A673 (cell line): ENCODE results near the gene ABO.
"Not testable (repeated sequence)": the region's sequence is repeated elsewhere in the genome, so short reads cannot be mapped to it uniquely, and the experiment has no call there.

Experiments used
- CTCF ChIP-seq: fragments of 300-800, 200-600 bp; sonication (generic); conservative IDR thresholded peaks from 2 replicates; pipeline ENCODE4 v1.5.1; 2017; ENCODE audit warnings: low read depth, mild to moderate bottlenecking, antibody characterized with exemption, low read length, moderate library complexity, mixed read lengths
- EZH2 ChIP-seq: fragments of 200-600 bp; sonication (generic); IDR thresholded peaks from 2 replicates; pipeline ENCODE4 v1.6.1; 2017; ENCODE audit warnings: borderline replicate concordance, low read depth, mild to moderate bottlenecking, mixed read lengths, antibody characterized with exemption, low read length; ENCODE audit not compliant: poor library complexity, severe bottlenecking

- not testable (repeated sequence) for TF ChIP-seq CTCF, EZH2
Observed at GRCh38 chr9:133227996-133228395, 47.0 kb downstream of the ABO start.
